ENCODE results near the gene SETD2. TPM values are rescaled to one million over a fixed set of nuclear protein-coding genes. Genes with fewer than 3 reads are reported as not detected.

Gene SETD2
- total and polyA plus RNA-seq, 2 of the 8 experiments (the other 6 are each of a cell fraction or from before 2014, with no cell fraction given), result 15.7 to 46.3 TPM

DNA sequence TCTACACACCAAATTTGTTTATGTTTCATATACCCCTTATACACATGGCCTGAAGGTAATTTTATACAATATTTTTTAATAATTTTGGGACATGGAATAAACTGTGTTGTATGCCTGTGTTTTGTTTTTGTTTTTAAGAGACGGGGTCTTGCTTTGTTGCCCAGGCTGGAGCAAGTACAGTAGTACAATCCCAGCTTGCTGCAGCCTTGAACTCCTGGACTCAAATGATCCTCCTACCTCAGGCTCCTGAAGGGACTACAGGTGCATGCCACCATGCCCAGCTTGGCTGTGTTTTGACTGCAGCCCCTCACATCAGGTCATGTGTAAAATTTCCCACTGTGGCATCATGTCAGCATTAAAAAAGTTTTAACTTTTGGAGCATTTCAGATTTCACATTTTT, 18.6 kb downstream of the SETD2 start:
- ChIA-PET POLR2A (ENCODE audit: partially characterized antibody) (no interaction called here), CTCF (ENCODE audit: partially characterized antibody) (interaction anchor here (0.6 kb wide), 1 partner anchor 13 kb away, joined by 5 read pairs; no protein-coding TSS in a partner anchor)
- no peak overlapping the region for H3K56ac ChIP-seq (replicated peaks; ENCODE audit: insufficient read length, low read depth, low read length)
- no peak overlapping the region for H2AFZ ChIP-seq (ENCODE audit: low read length)
- peaks cover 7 to 10% of the 10 kb centered on the region in 2 experiments for H4K20me1 ChIP-seq (replicated peaks in 1 of 2; ENCODE audit: control insufficient read depth in 1 of 2, insufficient read depth in 2 of 2, low read length in 2 of 2)
- 92% methylated on average over 1 of the region's 1 CpG; no CpG with 5 or more reads in 1 of the 2 experiments for WGBS, 2 experiments (ENCODE audit: extremely low coverage in 1 of 2, insufficient coverage in 1 of 2, insufficient read length in 1 of 2, insufficient replicate concordance in 2 of 2, low coverage in 1 of 2, low lambda C conversion rate in 2 of 2, missing lambda C conversion rate in 1 of 2)
- no peak overlapping the region for H4K91ac ChIP-seq (replicated peaks; ENCODE audit: insufficient read length, low read length)
- H4K8ac ChIP-seq (ENCODE audit: extremely low read depth, insufficient read depth, low read length), result no peak overlapping the region
- peaks cover 0 to 5% (median 2%) of the 10 kb centered on the region in 4 experiments; a peak in 3 of 7 replicates for H3K4me1 ChIP-seq (replicated peaks in 1 of 4; ENCODE audit: control insufficient read depth in 3 of 4, insufficient read depth in 4 of 4, low read length in 3 of 4)
- H3K79me2 ChIP-seq (ENCODE audit: control insufficient read depth in 1 of 2, insufficient read depth in 2 of 2, low read length in 2 of 2), result peaks cover 18 to 95% of the 10 kb centered on the region in 2 experiments; a peak in 3 of 4 replicates
- H2BK120ac ChIP-seq (replicated peaks; ENCODE audit: low read depth, low read length), result no peak overlapping the region
- H3K27ac ChIP-seq (ENCODE audit: low read depth, low read length), result no peak overlapping the region
- FAIRE-seq (no peak), DNase-seq (ENCODE audit: low read depth in 1 of 2, low spot score in 2 of 2) (no peak)
- H3K4me3 ChIP-seq (ENCODE audit: extremely low read depth in 1 of 4, insufficient read depth in 2 of 4, low read depth in 3 of 4, low read length in 4 of 4), result no peak overlapping the region
- H2BK5ac ChIP-seq (ENCODE audit: low read depth, low read length), result no peak overlapping the region
- H3K23me2 ChIP-seq (ENCODE audit: low read depth, low read length), result no peaks in the 10 kb centered on the region
- H3K27me3 ChIP-seq (replicated peaks in 1 of 4; ENCODE audit: control insufficient read depth in 3 of 4, extremely low read depth in 1 of 4, insufficient read depth in 3 of 4, low read length in 3 of 4), result no peaks in the 10 kb centered on the region
- no peak overlapping the region for H3K4ac ChIP-seq (replicated peaks; ENCODE audit: insufficient read length, low read depth, low read length)
- H3K9ac ChIP-seq (replicated peaks in 1 of 4; ENCODE audit: extremely low read depth in 1 of 4, low read depth in 3 of 4, low read length in 3 of 4), result no peak overlapping the region
- H2BK12ac ChIP-seq (ENCODE audit: low read depth, low read length), result no peak overlapping the region
- peaks cover 3% of the 10 kb centered on the region; the same call in 1 of the 2 replicates for H3K79me1 ChIP-seq (ENCODE audit: low read depth, low read length)
- no peak overlapping the region for H3K18ac ChIP-seq (ENCODE audit: extremely low read depth, low read length)
- no peak overlapping the region for H2BK20ac ChIP-seq (ENCODE audit: low read length)
- H2BK15ac ChIP-seq (ENCODE audit: low read length), result no peak overlapping the region
- no peak overlapping the region for H3K4me2 ChIP-seq (ENCODE audit: insufficient read depth in 1 of 2, low read depth in 2 of 2, low read length in 2 of 2)
- H4K5ac ChIP-seq (ENCODE audit: insufficient read length, low read depth, low read length), result no peak overlapping the region
- no peak overlapping the region for H3K23ac ChIP-seq (ENCODE audit: insufficient read length)
- no peaks in the 10 kb centered on the region for H3K36me3 ChIP-seq (ENCODE audit: control insufficient read depth in 2 of 4, insufficient read depth in 4 of 4, low read length in 3 of 4)
- H3K9me3 ChIP-seq (ENCODE audit: insufficient read depth in 2 of 2, low read depth in 1 of 2, low read length in 1 of 2), result no peaks in the 10 kb centered on the region
- H2AK5ac ChIP-seq (ENCODE audit: low read depth, low read length), result no peak overlapping the region
- no peak overlapping the region for H3K14ac ChIP-seq (ENCODE audit: insufficient read length)
- TF ChIP-seq YY1 (IDR thresholded peaks at IDR 0.05; ENCODE audit: low read depth, low read length) (no peak), EGR1 (IDR thresholded peaks at IDR 0.05; ENCODE audit: borderline replicate concordance, low read depth, low read length) (no peak), TBP (IDR thresholded peaks at IDR 0.05; ENCODE audit: low read depth, low read length) (no peak), NRF1 (IDR thresholded peaks at IDR 0.05; ENCODE audit: low read depth, low read length) (no peak), PHF8 (conservative IDR thresholded peaks at IDR 0.05; ENCODE audit: low read depth, low read length) (no peak), TCF12 (IDR thresholded peaks at IDR 0.05; ENCODE audit: low read depth, low read length) (no peak), RAD21 (IDR thresholded peaks at IDR 0.05 in 1 of 2, conservative IDR thresholded peaks at IDR 0.05 in 1 of 2; ENCODE audit: low read depth in 2 of 2, low read length in 2 of 2) (no peak), CEBPB (IDR thresholded peaks at IDR 0.05; ENCODE audit: low read depth, low read length) (no peak), ZNF274 (IDR thresholded peaks at IDR 0.05; ENCODE audit: borderline replicate concordance, extremely low read depth, low read length) (no peak), JUN (IDR thresholded peaks at IDR 0.05; ENCODE audit: low read depth, low read length) (no peak)
- TF ChIP-seq, protein P1, sequence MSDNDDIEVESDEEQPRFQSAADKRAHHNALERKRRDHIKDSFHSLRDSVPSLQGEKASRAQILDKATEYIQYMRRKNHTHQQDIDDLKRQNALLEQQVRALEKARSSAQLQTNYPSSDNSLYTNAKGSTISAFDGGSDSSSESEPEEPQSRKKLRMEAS (IDR thresholded peaks at IDR 0.05), result no peak

All from H1 (cell line).